Activated CD8-positive, alpha-beta memory T cell treated with anti-CD3 and anti-CD28 coated beads for 24 hours (primary cell): ENCODE measurements around the gene UBAC2.

Experiments used
- DNase-seq: peaks from one replicate; pipeline ENCODE4 v3.0.0-alpha.2; 2020

UBAC2 gene, protein sequence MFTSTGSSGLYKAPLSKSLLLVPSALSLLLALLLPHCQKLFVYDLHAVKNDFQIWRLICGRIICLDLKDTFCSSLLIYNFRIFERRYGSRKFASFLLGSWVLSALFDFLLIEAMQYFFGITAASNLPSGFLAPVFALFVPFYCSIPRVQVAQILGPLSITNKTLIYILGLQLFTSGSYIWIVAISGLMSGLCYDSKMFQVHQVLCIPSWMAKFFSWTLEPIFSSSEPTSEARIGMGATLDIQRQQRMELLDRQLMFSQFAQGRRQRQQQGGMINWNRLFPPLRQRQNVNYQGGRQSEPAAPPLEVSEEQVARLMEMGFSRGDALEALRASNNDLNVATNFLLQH

DNA sequence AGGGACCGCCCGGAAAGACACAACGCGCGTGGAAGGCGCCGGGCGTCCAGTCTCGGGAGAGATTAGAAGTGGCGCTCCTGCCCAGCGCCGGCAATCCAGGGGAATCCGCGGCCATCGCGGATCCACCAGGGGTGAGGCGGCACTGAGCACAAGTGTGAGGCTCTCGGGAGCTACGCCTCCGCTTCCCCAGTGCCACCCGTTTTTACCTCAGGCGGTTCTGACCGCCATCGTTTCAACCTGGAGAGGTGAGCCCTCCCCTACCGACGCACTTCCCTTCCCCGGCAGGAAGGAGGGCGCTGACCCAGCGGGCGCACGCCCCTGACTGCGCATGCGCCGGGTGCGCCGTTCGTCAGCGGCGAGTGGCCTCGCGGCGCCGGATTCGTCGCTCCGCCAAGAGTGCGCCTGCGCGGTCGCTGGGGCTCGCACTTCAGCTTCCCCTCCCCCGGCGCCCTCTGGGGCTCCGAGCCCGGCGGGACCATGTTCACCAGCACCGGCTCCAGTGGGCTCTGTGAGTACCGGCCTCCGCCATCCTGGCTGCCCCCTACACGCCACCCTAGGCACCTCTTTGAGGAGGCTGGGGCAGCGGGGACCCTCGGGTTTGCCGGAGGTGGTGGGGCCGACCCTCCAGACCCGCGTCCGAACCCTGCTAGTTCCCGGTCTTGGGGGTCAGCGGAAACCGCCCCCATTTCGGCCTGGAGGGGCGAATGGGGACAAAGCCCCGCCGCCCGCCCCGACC, at the start of gene UBAC2:
TSS of gene UBAC2 (plus strand) at position 423 of the 736 bp plus-strand sequence. CDS start at position 478, 55 bp downstream.
- peak; percentile 96 for DNase-seq

DNA sequence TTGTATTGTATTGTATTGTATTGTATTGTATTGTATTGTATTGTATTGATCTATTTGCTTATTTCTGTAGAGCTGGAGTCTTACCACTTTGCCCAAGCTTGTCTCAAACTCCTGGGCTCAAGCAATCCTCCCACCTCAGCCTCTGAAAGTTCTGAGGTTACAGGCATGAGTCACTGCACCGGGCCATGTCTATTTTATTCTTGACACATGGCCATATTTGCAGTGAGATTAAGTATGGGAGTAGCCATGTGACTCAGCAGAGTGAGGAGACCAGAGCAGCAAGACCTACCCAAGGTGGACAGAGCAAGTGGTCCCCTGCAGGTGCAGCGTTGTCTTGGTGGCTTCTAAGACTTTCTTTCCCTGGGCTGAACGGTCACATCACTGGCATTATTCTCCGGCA, 49.1 kb upstream of the UBAC2 start:
- DNase-seq, result no peak

DNA sequence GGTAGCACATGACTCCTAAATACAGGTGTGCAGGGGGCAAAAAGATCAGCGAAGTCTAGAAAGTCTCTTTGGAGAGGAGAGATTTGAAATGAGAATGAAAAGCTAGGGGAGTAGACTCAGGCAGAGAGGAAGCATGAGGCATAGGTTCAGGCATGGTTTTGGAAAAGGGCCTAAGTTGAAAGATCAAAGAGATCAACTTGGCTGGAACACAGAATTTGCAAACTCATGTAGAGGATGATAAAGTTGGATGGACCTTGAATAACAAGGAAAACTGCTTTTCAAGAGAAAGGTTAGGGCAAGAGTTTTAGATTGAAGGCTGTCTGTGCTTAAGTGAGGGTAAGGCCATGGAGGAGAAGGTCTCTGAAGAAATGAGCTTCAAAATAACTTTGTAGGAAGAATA, 47.4 kb upstream of the UBAC2 start:
- DNase-seq, result no peak

DNA sequence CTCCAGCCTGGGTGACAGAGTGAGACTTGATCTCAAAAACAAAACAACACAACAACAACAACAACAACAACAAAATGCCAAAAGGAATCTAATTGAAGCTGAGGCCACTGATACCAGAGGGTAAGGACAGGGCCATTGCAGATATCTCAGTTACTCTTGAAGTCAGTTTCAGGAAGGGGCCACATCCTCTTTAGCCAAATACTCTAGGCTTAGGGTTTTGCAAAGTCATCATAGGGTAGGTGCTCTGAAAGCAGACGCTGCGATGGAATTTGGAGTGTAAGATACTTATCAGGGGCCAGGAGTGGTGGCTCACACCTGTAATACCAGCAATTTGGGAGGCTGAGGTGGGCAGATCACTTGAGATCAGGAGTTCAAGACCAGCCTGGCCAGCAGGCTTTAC, 46.6 kb upstream of the UBAC2 start:
- no peak for DNase-seq

DNA sequence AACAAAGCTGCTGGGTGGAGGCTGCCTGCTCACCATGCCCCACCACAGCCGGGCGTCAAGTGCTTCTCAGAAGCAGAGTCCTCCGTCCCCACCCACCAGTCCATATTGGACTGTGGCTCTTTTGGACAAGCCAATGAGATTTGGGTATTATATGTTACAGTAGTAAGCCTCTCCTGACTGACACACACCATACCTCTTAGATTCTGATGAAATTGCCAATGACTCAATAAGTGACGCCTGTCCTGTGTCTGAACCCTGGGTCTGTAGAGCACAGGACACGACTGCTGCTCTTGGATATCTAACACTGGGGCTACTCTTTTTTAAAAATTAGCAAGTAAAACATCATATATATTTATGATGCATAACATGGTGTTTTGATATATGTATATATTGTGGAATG, 44.8 kb upstream of the UBAC2 start:
- DNase-seq, result no peak

DNA sequence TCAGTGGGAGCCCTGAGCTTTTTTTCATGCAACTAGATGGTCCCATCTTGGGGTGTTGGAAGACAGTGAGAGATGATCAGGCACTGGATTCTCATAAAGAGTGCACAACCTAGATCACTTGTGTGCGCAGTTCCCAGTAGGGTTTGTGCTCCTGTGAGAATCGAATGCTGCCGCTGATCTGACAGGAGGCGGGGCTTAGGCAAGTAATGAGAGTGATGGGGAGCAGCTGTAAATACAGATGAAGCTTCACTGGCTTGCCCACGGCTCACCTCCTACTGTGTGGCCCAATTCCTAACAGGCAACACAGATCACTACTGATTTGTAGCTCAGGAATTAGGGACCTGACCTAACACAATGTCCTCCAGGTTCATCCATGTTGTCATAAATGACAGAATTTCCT, 43.6 kb upstream of the UBAC2 start:
- DNase-seq, result no peak

DNA sequence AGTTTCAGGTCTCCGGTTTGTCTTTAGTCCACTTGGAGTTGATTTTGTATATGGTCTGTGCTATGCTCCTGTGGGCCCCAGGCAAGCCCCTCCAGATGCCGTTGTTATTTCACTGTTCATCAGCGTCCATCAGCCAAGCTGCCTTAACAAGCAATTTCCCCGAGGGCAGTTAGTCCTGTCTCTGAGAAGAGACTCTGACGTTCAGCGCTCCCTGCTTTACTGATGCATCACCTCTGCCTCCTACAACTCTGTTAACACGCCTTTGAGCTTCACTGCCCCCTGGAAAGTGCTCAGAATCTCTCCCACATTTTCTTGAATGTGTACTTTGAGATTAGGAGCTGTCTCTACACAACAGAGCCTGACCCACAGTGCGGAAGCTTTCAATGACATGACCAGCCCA, 41.8 kb upstream of the UBAC2 start:
- DNase-seq, result no peak

DNA sequence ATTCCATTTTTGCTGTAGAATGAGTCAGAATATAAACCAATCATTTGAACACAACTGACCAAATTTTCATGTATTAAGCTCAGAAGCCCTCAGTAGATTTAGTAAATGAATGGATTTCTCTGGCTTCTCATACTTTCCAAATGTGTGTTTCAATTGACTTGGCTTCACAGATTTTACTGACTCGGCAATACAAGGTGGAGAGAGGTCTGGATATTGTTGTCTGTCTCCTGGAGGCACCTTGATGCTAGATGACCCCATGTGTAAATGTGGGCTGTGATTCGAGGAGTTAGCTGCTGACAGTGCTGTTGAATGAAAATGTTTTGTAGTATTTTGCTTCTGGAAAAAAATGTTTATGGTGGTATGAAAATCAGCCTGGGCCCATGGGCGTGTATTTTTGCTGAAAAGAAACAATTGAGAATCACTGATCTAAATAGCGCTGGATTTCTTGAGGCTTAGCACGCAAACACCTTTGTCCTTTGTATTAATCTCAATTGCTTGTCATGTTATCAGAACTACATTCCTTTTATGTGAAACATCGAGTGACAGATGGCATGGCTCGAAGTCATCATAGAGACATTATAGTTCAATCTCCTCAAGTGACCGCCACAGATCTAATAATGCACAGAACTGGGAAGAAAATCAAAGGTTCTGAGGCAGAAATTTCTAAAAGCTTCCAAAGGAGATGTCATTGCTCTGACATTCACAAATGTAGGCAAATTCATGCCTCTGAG, 41.2 kb upstream of the UBAC2 start:
- DNase-seq, result no peak

DNA sequence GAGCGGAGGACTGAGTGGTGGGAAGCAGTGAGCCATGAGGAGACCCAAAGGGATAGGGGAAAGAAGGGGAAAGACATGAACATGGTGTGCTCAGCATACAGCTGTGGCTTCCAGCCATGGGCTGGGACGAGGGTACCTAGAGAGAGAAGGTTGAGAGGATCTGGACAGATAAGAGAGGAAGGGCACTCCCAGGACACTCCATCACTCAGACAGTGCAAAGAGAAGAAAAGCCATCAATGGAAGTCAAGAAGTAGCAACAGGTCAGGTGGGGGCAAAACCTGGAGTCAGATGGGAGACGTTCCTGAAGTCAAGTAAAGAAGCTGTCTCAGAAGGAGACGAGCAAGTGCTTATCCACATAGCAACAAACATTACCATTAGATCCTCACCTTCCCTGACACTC, 40.2 kb upstream of the UBAC2 start:
- no peak for DNase-seq

DNA sequence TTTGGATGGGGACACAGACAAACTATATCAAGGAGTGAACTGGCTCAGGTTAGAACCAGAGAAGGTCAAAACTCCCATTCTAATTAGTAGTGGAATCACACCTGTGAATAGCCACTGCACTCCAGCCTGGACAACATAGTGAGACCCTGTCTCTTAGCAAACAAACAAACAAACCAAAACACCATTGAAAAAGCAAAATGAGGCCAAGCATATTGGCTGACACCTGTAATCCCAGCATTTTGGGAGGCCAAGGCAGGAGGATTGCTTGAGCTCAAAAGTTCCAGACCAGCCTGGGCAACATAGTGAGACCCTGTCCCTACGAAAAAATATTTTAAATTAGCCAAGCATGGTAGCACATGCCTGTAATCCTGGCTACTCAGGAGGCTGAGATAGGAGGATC, 39.1 kb upstream of the UBAC2 start:
- no peak for DNase-seq

DNA sequence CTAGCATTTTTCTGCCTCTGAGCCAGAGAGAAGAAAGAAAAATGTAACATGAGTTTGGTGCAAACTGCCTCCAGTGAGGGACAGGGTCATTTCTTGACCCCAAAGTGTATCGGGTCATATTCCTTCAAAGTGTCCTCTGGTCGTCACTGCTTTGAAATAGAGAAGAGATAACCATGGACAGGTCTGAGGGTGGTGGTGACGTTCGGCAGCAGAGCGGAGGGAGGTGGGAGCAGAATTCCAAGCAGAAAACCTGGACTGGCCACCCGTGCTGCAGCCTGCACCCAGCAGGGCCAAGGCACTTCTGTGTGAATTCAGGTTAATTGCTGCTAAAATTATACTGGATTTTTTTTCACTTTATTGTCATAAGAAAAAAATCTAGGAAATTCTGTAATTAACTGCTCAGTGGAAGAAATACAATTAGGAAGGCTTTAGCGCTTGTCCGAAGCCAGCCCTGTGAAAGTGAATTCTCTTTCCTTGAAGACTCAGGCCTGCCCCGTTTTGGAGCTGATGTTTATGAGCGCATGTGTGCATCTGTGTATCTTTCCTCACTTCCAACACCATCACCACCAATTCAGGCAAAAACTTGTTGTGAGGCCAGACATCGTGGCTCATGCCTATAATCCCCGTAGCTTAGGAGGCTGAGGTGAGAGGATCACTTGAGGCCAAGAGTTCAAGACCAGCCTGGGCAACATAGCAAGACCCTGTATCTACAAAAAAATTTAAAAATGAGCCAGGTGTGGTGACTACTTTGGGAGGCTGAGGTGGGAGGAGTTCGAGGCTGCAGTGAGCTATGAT, 37.9 kb upstream of the UBAC2 start:
- DNase-seq, result no peak

DNA sequence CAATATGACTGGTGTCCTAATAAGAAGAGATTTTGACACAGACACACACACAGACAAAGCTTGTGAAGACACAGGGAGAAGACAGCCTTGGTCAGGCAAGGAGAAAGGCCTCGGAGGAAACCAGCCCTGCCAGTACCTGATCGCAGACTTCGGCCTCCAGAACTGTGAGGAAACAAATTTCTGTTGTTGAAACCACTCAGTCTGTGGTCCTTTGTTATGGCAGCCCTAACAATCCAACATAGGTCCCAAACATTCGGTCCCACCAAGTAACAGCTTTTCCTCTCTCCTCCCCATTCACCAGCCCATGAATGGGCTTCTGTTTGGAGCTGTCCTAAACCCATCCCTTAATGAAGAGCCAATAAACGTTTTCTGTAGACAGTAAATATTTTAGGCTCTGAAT, 36.4 kb upstream of the UBAC2 start:
- no peak for DNase-seq

DNA sequence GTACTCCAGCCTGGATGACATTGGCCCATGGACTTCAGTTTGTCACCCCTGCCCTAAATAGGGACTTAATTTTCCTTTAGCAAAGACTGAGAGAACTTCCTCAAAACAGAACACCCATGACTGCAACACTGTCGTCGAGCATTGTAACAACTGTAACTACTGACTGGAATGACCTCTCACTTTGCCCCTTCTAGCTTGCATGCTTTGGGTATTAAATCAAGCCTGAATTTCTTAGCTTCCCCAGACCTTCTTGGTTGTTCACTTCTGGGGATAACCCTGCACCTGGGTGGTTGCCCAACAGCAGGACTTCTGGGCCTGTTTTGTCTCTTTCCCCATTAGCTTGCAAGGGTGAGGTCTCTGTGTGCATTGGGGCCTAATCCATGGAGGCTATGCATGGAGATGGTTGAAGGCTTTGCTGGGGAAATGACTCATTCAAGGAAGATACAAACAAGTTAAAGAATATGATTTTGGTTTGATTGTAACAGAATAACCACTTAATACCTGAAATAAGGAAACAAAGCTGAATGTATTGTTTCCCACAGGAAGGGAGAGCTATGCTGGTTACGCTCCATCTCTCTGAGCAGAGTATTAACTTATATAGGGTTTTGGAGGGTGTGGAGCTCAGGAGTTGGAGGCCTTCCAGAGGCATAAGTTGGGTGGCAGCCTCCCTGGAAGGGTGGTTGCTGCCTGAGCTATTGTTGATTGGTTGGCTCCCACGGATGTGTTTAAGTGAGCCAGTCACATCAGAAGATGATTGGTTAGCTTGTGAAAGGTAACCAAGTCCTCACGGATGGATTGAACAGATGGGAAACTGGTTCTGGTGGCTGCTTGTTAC, 34.7 kb upstream of the UBAC2 start:
- no peak for DNase-seq

DNA sequence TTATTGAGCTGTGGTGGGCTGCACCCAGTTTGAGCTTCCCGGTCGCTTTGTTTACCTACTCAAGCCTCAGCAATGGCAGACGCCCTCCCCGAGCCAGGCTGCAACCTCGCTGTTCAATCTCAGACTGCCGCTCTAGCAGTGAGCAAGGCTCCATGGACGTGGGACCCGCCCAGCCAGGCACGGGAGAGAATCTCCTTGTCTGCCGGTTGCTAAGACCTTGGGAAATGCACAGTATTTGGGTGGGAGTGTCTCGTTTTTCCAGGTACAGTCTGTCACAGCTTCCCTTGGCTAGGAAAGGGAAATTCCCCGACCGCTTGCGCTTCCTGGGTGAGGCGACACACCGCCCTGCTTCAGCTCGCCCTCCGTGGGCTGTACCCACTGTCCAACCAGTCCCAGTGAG, 27.7 kb upstream of the UBAC2 start:
- DNase-seq, result peak; percentile 53

DNA sequence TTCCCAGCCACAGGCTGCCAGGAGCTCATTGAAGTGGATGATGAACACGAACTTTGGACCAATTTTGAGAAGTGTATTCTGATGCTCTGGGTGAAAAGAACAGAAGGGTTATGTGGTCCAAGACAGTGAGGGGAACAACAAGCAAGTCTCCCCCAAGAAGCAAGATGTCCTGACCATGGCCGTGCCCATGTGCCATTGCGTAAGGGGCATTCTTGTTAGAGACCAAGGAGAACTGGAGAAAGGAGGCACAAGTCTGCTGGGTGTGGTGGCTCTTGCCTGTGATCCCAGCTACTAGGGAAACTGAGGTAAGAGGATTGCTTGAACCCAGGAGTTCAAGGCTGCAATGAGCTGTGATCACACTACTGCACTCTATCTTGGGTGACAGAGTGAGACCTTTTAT, 27.0 kb upstream of the UBAC2 start:
- no peak for DNase-seq

DNA sequence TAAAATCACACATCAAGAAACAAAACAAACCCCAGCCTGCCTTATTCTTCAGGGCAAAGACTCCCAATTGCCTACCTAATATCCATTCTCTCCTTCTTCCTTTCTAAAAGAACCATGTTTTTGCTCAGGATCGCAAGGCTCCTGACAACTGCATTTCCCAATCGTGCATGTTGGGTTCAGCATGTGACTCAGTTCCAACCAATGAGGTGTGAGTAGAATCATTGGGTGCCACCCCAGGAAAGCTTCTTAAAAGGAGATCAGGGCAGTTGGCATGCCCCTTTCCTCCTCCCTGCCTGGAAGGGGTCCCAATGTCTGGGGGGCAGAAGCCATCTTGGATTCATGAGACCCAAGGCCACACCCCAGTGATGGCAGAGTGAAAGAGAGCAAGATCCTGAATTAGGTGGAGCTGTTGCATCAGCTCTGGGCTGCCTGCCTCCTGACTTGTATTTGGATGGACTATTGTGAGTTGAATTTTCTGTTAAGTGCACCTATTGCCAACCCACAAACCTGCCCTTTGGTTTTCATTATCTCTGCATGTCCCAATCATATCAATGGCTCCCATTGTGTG, 26.0 kb upstream of the UBAC2 start:
- peak; percentile 47 for DNase-seq

DNA sequence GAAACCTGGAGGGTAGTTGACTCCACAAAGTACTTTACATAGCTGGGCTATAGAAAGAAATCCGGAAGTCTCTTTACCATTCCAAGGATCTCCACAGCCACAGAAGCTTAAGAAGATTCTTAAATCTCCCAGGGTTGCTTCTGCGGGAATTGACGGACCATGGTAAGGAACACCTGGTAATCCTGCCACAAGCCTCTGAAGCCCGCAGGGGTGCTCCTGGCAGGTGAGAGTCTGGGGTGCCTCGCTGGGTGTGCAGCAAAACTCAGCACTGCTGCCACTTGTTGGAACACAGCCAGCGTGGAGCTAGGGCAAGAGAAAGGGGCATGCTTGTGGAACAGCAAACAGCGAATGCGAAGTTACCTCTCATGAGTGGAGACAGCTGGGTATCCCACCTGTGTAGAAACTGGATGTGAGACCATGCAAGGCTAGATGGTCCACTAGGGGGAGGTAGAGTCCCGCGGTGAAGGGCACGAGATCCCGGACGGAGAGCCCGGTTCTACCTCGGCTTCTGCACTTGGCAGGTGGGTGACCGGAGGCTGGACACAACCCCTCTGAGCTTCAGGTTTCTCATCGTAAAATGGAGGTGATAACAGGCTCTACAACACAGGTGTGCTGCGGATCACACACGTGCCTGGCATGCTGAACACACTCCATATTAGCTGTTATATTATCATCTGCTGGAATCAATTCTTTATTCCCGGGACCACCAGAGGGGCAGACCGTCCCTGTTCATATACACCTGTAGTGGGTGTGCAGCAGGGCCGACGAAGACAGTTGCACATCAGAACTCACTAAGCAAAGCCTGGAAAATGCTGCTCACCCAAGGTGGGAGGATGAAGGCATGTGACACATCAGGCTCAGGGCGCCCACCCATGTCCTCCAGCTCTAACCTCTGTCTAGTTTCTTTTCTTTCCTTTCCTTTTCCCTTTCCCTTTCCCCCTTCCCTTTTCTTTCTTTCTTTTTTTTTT, 24.1 kb upstream of the UBAC2 start:
- peak; percentile 89 for DNase-seq

DNA sequence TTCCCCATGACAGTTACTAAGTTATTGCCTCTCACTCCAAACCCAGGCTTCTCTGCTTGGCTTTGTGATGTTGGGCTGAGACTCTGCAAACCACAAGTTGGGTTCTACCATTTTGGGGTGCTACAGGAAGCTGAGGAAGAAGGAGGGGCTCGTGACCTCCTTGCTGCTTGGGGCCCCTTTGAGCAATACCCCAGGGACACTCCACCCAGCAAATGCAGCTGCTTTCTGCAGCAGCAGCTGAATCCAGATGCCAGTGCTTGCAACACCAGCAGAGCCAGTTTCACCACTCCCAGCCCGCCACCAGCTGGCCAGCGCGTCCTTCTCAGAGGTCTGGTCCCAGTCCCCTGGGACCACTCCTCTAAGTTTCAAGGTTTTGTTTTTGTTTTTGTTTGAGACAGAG, 22.0 kb upstream of the UBAC2 start:
- DNase-seq, result peak; percentile 59

DNA sequence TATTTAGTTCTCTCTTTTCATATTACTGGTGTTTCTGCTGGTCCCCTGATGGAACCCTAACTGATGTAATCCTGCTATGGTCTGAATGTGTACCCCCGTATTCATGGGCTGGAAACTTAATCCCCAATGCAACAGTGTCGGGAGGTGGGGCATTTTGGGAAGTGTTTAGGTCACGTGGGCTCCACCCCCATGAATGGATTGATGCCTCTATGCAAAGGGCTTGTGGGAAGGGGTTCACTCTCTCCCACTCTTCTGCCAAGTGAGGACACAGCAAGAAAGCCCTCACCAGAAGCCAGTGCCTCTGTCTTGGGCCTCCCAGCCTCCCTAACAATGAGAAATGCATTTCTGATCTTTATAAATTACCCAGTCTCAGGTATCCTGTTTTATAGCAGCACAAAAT, 21.2 kb upstream of the UBAC2 start:
- DNase-seq, result peak; percentile 42

DNA sequence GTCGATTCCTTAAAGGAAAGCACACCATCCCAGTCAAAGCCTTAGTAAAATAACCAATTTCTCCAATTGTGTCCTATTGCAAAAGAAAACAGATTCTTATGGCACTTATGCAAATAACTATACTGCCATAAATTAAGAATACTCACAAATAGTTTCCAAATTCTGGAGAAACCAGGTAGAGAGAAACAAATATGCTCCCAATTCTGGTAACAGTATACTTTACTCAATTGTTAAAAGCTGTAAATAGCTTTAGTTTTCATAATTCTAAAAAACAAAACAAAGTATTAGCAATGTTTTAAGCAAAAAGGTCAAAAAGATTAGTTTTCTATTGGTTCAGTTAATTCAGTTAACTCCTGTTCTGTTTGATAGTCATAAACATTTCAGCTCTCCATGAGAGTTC, 18.2 kb upstream of the UBAC2 start:
- no peak for DNase-seq

DNA sequence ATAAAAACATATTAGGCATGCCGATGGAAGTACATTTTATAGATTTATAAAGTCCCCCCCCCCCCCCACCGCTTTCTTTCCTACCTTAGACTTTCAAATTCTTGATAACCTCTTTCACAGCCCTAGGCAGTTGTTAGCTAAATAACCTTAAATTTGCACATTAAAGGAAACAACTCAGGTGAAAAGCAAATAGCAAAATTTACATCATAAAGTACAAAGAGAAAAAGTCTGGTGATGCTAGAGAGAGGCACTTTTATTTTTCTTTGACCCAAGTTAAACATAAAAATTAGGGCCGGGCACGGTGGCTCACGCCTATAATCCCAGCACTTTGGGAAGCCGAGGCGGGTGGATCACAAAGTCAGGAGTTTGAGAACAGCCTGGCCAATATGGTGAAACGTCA, 15.0 kb upstream of the UBAC2 start:
- no peak for DNase-seq
